SK-N-SH (cell line): ENCODE results near the gene SMPD2.

Experiments
- EP300 ChIP-seq, 2 experiments: IDR thresholded peaks; 2 replicates each; pipeline versions ENCODE4 v1.4.0 to v1.6.1; 2012; ENCODE audit warnings: borderline replicate concordance in 1 of 2, low read depth in 1 of 2, low read length in 1 of 2
- FOXJ3 ChIP-seq: sonication (generic); formaldehyde crosslinking; IDR thresholded peaks from 2 replicates; pipeline ENCODE4 v1.5.1; 2020; ENCODE audit warnings: mild to moderate bottlenecking, missing genetic modification reagents
- GABPA ChIP-seq: IDR thresholded peaks from 2 replicates; pipeline ENCODE4 v1.4.0; 2012; ENCODE audit warnings: low read depth, mild to moderate bottlenecking
- MXI1 ChIP-seq: IDR thresholded peaks from 2 replicates; pipeline ENCODE4 v1.6.1; 2012; ENCODE audit warnings: mild to moderate bottlenecking, low read depth, low read length, improper control_type of control experiment
- POLR2AphosphoS5 ChIP-seq: IDR thresholded peaks from 2 replicates; pipeline ENCODE4 v1.6.1; 2012; ENCODE audit warnings: low read depth, low read length
- RAD21 ChIP-seq: IDR thresholded peaks from 2 replicates; pipeline ENCODE4 v1.6.1; 2012; ENCODE audit warnings: mild to moderate bottlenecking, low read length
- SIN3A ChIP-seq: IDR thresholded peaks from 2 replicates; pipeline ENCODE4 v1.6.1; 2012; ENCODE audit warnings: low read depth, mild to moderate bottlenecking, low read length, moderate library complexity, borderline replicate concordance
- SMC3 ChIP-seq: IDR thresholded peaks from 2 replicates; pipeline ENCODE4 v1.6.1; 2012; ENCODE audit warnings: low read depth, low read length, improper control_type of control experiment
- TCF12 ChIP-seq: IDR thresholded peaks from 2 replicates; pipeline ENCODE4 v1.4.0; 2012
- TEAD4 ChIP-seq: IDR thresholded peaks from 2 replicates; pipeline ENCODE4 v1.4.0; 2012; ENCODE audit warnings: mild to moderate bottlenecking, borderline replicate concordance; ENCODE audit not compliant: insufficient read depth
- TF ChIP-seq, protein P1 (sequence below): fragments of 200-600 bp; sonication (generic); IDR thresholded peaks from 2 replicates; pipeline ENCODE4 v1.6.1; 2017; ENCODE audit warnings: antibody characterized with exemption, mild to moderate bottlenecking, moderate library complexity
- TF ChIP-seq, protein P2 (sequence below): IDR thresholded peaks from 2 replicates; pipeline ENCODE4 v1.4.0; 2012; ENCODE audit warnings: low read depth, borderline replicate concordance

- no peak for TF ChIP-seq TEAD4
- TF ChIP-seq TCF12: no peak
- TF ChIP-seq, protein P1, sequence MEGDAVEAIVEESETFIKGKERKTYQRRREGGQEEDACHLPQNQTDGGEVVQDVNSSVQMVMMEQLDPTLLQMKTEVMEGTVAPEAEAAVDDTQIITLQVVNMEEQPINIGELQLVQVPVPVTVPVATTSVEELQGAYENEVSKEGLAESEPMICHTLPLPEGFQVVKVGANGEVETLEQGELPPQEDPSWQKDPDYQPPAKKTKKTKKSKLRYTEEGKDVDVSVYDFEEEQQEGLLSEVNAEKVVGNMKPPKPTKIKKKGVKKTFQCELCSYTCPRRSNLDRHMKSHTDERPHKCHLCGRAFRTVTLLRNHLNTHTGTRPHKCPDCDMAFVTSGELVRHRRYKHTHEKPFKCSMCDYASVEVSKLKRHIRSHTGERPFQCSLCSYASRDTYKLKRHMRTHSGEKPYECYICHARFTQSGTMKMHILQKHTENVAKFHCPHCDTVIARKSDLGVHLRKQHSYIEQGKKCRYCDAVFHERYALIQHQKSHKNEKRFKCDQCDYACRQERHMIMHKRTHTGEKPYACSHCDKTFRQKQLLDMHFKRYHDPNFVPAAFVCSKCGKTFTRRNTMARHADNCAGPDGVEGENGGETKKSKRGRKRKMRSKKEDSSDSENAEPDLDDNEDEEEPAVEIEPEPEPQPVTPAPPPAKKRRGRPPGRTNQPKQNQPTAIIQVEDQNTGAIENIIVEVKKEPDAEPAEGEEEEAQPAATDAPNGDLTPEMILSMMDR: no peak
- no peak for TF ChIP-seq EP300 (IDR thresholded peaks at IDR 0.05; ENCODE audit: borderline replicate concordance in 1 of 2, low read depth in 1 of 2, low read length in 1 of 2)
- TF ChIP-seq POLR2AphosphoS5: no peak
- TF ChIP-seq SMC3: no peak
- TF ChIP-seq MXI1: no peak
- no peak for TF ChIP-seq SIN3A
- TF ChIP-seq GABPA: no peak
- no peak for TF ChIP-seq RAD21
- TF ChIP-seq, protein P2, sequence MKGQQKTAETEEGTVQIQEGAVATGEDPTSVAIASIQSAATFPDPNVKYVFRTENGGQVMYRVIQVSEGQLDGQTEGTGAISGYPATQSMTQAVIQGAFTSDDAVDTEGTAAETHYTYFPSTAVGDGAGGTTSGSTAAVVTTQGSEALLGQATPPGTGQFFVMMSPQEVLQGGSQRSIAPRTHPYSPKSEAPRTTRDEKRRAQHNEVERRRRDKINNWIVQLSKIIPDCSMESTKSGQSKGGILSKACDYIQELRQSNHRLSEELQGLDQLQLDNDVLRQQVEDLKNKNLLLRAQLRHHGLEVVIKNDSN: no peak
- no peak for TF ChIP-seq FOXJ3
Observed at GRCh38 chr6:109473120-109473519, 32.6 kb downstream of the SMPD2 start.
